ENCODE measurements around the gene RBM10. TPM values are rescaled to one million over a fixed set of nuclear protein-coding genes. Genes with fewer than 3 reads are reported as not detected.

Gene RBM10
- total RNA-seq, 1 experiment from 2014 or later = 55.8 TPM

DNA sequence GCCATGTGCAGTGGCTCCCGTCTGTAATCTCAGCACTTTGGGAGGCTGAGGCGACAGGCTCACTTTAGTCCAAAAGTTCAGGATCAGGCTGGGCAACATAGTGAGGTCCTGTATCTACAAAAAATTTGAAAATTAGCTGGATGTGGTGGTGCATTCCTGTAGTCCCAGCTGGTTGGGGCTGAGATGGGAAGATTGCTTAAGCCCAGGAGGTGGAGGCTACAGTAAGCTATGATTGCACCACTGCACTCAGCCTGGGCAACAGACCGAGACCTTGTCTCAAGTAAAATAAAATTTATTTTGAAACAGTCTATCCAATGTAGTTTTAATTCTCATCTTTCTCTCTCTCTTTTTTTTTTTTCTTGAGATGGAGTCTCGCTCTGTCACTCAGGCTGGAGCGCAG, 21.1 kb downstream of the RBM10 start:
- no peak overlapping the region for H3K27ac ChIP-seq (ENCODE audit: insufficient read length, low read depth, low read length)
- no peak overlapping the region for H4K8ac ChIP-seq (replicated peaks; ENCODE audit: insufficient read length, low read depth, low read length)
- H4K5ac ChIP-seq (ENCODE audit: insufficient read length, low read depth, low read length) = no peak overlapping the region
- no peaks in the 10 kb centered on the region for H3K4me1 ChIP-seq (ENCODE audit: insufficient read depth, low read length)
- DNase-seq = no peak
- no peak overlapping the region for H3K18ac ChIP-seq (ENCODE audit: insufficient read length, low read depth, low read length)
- no peak overlapping the region for H3K14ac ChIP-seq (ENCODE audit: insufficient read depth, low read length)
- Mint-ChIP-seq H3K27me3 (ENCODE audit: low read depth) (no peaks in the 10 kb centered on the region; the same call in 1 of the 2 replicates), H3K27ac (no peak overlapping the region), H3K9me3 (peaks cover 60 to 68% of the 10 kb centered on the region in 2 experiments), H3K36me3 (ENCODE audit: insufficient read depth in 1 of 3, low read depth in 3 of 3) (peaks cover 28 to 49% (median 33%) of the 10 kb centered on the region in 3 experiments), H3K4me3 (no peak overlapping the region), H3K4me1 (no peaks in the 10 kb centered on the region)
- no peak overlapping the region for H3K23ac ChIP-seq (ENCODE audit: insufficient read length, low read depth, low read length)
- no peak overlapping the region for H2BK5ac ChIP-seq (ENCODE audit: insufficient read length, low read length)
- H3K9ac ChIP-seq (ENCODE audit: extremely low read depth, insufficient read length, low read length) = no peak overlapping the region
- no peaks in the 10 kb centered on the region for H3K23me2 ChIP-seq (ENCODE audit: insufficient read length, low read depth, low read length, poor library complexity, severe bottlenecking)
- H3T11ph ChIP-seq (ENCODE audit: low read length) = no peak overlapping the region
- no peak overlapping the region for H3K56ac ChIP-seq (ENCODE audit: insufficient read length, low read depth, low read length)
- H3K4me2 ChIP-seq (ENCODE audit: insufficient read depth, insufficient read length, low read length) = no peak overlapping the region
- H2AK5ac ChIP-seq (ENCODE audit: insufficient read length, low read length) = no peak overlapping the region
- no peak overlapping the region for H2BK20ac ChIP-seq (ENCODE audit: low read depth, low read length, poor library complexity, severe bottlenecking)
- H3K4ac ChIP-seq (ENCODE audit: low read depth, low read length) = no peak overlapping the region
- TF ChIP-seq, protein P1, sequence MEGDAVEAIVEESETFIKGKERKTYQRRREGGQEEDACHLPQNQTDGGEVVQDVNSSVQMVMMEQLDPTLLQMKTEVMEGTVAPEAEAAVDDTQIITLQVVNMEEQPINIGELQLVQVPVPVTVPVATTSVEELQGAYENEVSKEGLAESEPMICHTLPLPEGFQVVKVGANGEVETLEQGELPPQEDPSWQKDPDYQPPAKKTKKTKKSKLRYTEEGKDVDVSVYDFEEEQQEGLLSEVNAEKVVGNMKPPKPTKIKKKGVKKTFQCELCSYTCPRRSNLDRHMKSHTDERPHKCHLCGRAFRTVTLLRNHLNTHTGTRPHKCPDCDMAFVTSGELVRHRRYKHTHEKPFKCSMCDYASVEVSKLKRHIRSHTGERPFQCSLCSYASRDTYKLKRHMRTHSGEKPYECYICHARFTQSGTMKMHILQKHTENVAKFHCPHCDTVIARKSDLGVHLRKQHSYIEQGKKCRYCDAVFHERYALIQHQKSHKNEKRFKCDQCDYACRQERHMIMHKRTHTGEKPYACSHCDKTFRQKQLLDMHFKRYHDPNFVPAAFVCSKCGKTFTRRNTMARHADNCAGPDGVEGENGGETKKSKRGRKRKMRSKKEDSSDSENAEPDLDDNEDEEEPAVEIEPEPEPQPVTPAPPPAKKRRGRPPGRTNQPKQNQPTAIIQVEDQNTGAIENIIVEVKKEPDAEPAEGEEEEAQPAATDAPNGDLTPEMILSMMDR (conservative IDR thresholded peaks at IDR 0.05) = no peak
- no peak overlapping the region for H2BK12ac ChIP-seq (ENCODE audit: insufficient read length, low read depth, low read length)
- H3K79me1 ChIP-seq (ENCODE audit: insufficient read depth, low read depth, low read length, poor library complexity, severe bottlenecking) = no peaks in the 10 kb centered on the region
- no peak overlapping the region for H2AFZ ChIP-seq (ENCODE audit: low read length)
- H3K27me3 ChIP-seq (ENCODE audit: insufficient read depth, low read length) = no peaks in the 10 kb centered on the region
- WGBS (ENCODE audit: extremely low coverage, insufficient read length, low lambda C conversion rate) = no CpG with 5 or more reads among the region's 5 CpGs
- no peaks in the 10 kb centered on the region for H3K9me3 ChIP-seq (ENCODE audit: control insufficient read depth, low read depth, low read length)
- no peaks in the 10 kb centered on the region for H3K79me2 ChIP-seq (ENCODE audit: insufficient read depth, low read length)
- no peak overlapping the region for H4K91ac ChIP-seq (ENCODE audit: insufficient read length, low read depth, low read length)
- H2BK120ac ChIP-seq (ENCODE audit: low read depth, low read length, poor library complexity, severe bottlenecking) = no peak overlapping the region
- no peaks in the 10 kb centered on the region for H4K20me1 ChIP-seq (ENCODE audit: control insufficient read depth, insufficient read depth, insufficient read length)
- no peak overlapping the region for H2BK15ac ChIP-seq (ENCODE audit: low read depth, low read length)
